DLD1 (cell line): Measurements from ENCODE around the gene TULP1.
"Not testable (repeated sequence)": the region's sequence is repeated elsewhere in the genome, so short reads cannot be mapped to it uniquely, and the experiment has no call there.

ENCODE experiments used
- in situ Hi-C: cut with HindIII; loops from 2 replicates; pipeline ENCODE4 v1.10.0; 2017; ENCODE audit warnings: low sequenced_read_pairs

Gene TULP1

GRCh38 chr6:35512740-35513139 is at the start of gene TULP1:
TSS of gene TULP1 (minus strand) at chr6:35512896. CDS start at chr6:35512858, 38 bp downstream.
- in situ Hi-C loops, result no loop called here

- in situ Hi-C loops, result loop anchor here (25.0 kb wide), 1 partner anchor 175 kb away; the partner anchor contains the start of gene ARMC12
Measured at GRCh38 chr6:35562060-35562459, 49.4 kb upstream of the TULP1 start.

- in situ Hi-C loops, result loop anchor here (25.0 kb wide), 1 partner anchor 176 kb away; the partner anchor contains the start of gene ARMC12
Measured at GRCh38 chr6:35561113-35561512, 48.4 kb upstream of the TULP1 start.

GRCh38 chr6:35558571-35558970 is 45.9 kb upstream of the TULP1 start:
- in situ Hi-C loops, result loop anchor here (25.0 kb wide), 1 partner anchor 179 kb away; the partner anchor contains the start of gene ARMC12

GRCh38 chr6:35557239-35557638 is 44.5 kb upstream of the TULP1 start:
- in situ Hi-C loops, result loop anchor here (25.0 kb wide), 1 partner anchor 180 kb away; the partner anchor contains the start of gene ARMC12

- in situ Hi-C loops, result loop anchor here (25.0 kb wide), 1 partner anchor 182 kb away; the partner anchor contains the start of gene ARMC12
Measured at GRCh38 chr6:35554811-35555210, 42.1 kb upstream of the TULP1 start.

GRCh38 chr6:35553315-35553714 is 40.6 kb upstream of the TULP1 start:
- in situ Hi-C loops, result loop anchor here (25.0 kb wide), 1 partner anchor 184 kb away; the partner anchor contains the start of gene ARMC12

- in situ Hi-C loops, result loop anchor here (25.0 kb wide), 1 partner anchor 185 kb away; the partner anchor contains the start of gene ARMC12
Measured at GRCh38 chr6:35552285-35552917, 39.7 kb upstream of the TULP1 start.

- in situ Hi-C loops, result loop anchor here (25.0 kb wide), 1 partner anchor 187 kb away; the partner anchor contains the start of gene ARMC12
Measured at GRCh38 chr6:35550437-35550836, 37.7 kb upstream of the TULP1 start.

- in situ Hi-C loops, result no loop called here
Measured at GRCh38 chr6:35547676-35548075, 35.0 kb upstream of the TULP1 start.

- in situ Hi-C loops, result no loop called here
Measured at GRCh38 chr6:35544769-35545361, 32.2 kb upstream of the TULP1 start.

GRCh38 chr6:35543459-35544193 is 30.9 kb upstream of the TULP1 start:
- in situ Hi-C loops, result no loop called here

- in situ Hi-C loops, result no loop called here
Measured at GRCh38 chr6:35541836-35542235, 29.1 kb upstream of the TULP1 start.

GRCh38 chr6:35539223-35539622 is 26.5 kb upstream of the TULP1 start:
- in situ Hi-C loops, result no loop called here

GRCh38 chr6:35535847-35536246 is 23.2 kb upstream of the TULP1 start:
- in situ Hi-C loops, result not testable (repeated sequence)

GRCh38 chr6:35534407-35535170 is 21.9 kb upstream of the TULP1 start:
- in situ Hi-C loops, result no loop called here

- in situ Hi-C loops, result no loop called here
Measured at GRCh38 chr6:35533981-35534380, 21.3 kb upstream of the TULP1 start.

GRCh38 chr6:35532126-35532525 is 19.4 kb upstream of the TULP1 start:
- in situ Hi-C loops, result no loop called here

GRCh38 chr6:35524380-35525020 is 11.8 kb upstream of the TULP1 start:
- in situ Hi-C loops, result no loop called here
